SU-DHL-6 (cell line): ENCODE results near the gene REG4.

Experiments used
- CTCF ChIP-seq: fragments of 200-600 bp; sonication (generic); IDR thresholded peaks from one replicate; pipeline ENCODE4 v1.5.1; 2017; ENCODE audit warnings: antibody characterized with exemption, mild to moderate bottlenecking, low read length, moderate library complexity; ENCODE audit not compliant: insufficient read depth, poor library complexity, severe bottlenecking
- EZH2phosphoT487 ChIP-seq: fragments of 200-600 bp; sonication (generic), shearing (Covaris generic); conservative IDR thresholded peaks from 2 replicates; pipeline ENCODE4 v1.6.1; 2018; ENCODE audit warnings: mild to moderate bottlenecking, antibody characterized with exemption, low read length, moderate library complexity, mixed read lengths

DNA sequence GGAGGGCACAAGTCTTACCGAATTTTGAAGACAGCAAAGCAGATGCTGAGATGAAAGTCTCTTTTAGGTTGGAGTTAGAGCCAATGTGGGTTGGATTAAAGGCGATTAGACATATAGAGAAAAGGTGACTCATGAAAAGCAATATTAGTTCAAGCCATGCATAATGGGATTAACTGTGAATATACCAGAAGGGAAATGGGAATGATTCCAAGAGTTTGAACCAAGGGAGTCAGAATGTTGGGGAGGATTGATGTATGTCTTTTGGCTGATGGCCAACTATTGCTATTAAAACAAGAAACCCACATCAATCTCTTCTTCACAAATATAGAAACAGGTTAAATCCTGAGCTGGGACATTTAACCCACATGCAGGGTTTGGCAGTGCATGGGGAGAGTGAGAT, 43.8 kb downstream of the REG4 start:
- TF ChIP-seq CTCF (no peak), EZH2phosphoT487 (no peak)
